Gastroesophageal sphincter (tissue), 4 donors: ENCODE measurements around the gene PSMA1. TPM values are rescaled to one million over a fixed set of nuclear protein-coding genes. Genes with fewer than 3 reads are reported as not detected.

Source experiments
- ATAC-seq: fragments of 150-250 bp; one replicate; pipeline ENCODE4 v1.9.1; 2016; ENCODE audit warnings: mild to moderate bottlenecking, moderate library complexity
- H3K27ac ChIP-seq, 4 donors: fragments of 200-600 bp; sonication (generic) in 3 of 4; 1 replicate in 3 of 4; 2 replicates in 1 of 4; pipeline ENCODE4 v1.5.1; 2016 to 2019
- H3K27me3 ChIP-seq: fragments of 200-600 bp; sonication (generic); one replicate; pipeline ENCODE4 v1.5.1; 2019
- H3K36me3 ChIP-seq, 2 donors: fragments of 200-600 bp; sonication (generic); one replicate each; pipeline ENCODE4 v1.5.1; 2019; ENCODE audit warnings: control low read depth in 1 of 2
- H3K4me1 ChIP-seq, 3 donors: fragments of 200-600 bp; sonication (generic); 1 replicate in 2 of 3; 2 replicates in 1 of 3; pipeline ENCODE4 v1.5.1; 2016 to 2019; ENCODE audit warnings: control low read depth in 2 of 3
- H3K4me3 ChIP-seq, 2 donors: fragments of 200-600 bp; sonication (generic); one replicate each; pipeline ENCODE4 v1.5.1; 2019; ENCODE audit warnings: mild to moderate bottlenecking in 1 of 2, moderate library complexity in 1 of 2
- H3K9me3 ChIP-seq, 3 donors: fragments of 200-600 bp; sonication (generic); one replicate each; pipeline ENCODE4 v1.5.1; 2017 to 2019; ENCODE audit warnings: control low read depth in 2 of 3
- EP300 ChIP-seq: sonication (generic); formaldehyde crosslinking; IDR thresholded peaks from one replicate; pipeline ENCODE4 v1.6.1; 2017; ENCODE audit warnings: antibody characterized with exemption, mild to moderate bottlenecking
- POLR2A ChIP-seq, 2 donors: fragments of 450-650 bp; IDR thresholded peaks; one replicate each; pipeline ENCODE4 v1.6.1; 2017; ENCODE audit warnings: antibody characterized with exemption in 2 of 2, mild to moderate bottlenecking in 2 of 2, moderate library complexity in 1 of 2
- POLR2AphosphoS5 ChIP-seq: sonication (generic); formaldehyde crosslinking; IDR thresholded peaks from one replicate; pipeline ENCODE4 v1.6.1; 2017; ENCODE audit warnings: antibody characterized with exemption
- WGBS, 2 donors: methylation state at CpG; one replicate each; pipeline ENCODE4 v1.1.5; 2018; ENCODE audit warnings: low coverage in 1 of 2; 5-methylcytosine and 5-hydroxymethylcytosine counted together
- total RNA-seq, 4 donors: library from RNA; depleted of rRNA; stranded (reverse); fragments of >200 nt; gene quantifications; one replicate each; pipeline ENCODE4 v1.1.0, GENCODE V29; 2016
- TF ChIP-seq, protein P1 (sequence below), 4 experiments: fragments of 200-600 bp in 2 of 4; fragments of 450-650 bp in 2 of 4; sonication (generic) in 1 of 4; IDR thresholded peaks; one replicate each; pipeline ENCODE4 v1.5.1; 2017 to 2019; ENCODE audit warnings: antibody characterized with exemption in 4 of 4, mild to moderate bottlenecking in 2 of 4, moderate library complexity in 2 of 4

Gene PSMA1
- total RNA-seq, 4 donors from 2014 or later: 84.7 to 135 (median 106) TPM

- Histone ChIP-seq H3K27me3 (no peaks in the 10 kb centered on the region), H3K4me1 (peaks cover 0 to 17% (median 0%) of the 10 kb centered on the region in 3 donors), H3K9me3 (no peaks in the 10 kb centered on the region), H3K27ac (no peak overlapping the region), H3K36me3 (peaks cover 3 to 65% of the 10 kb centered on the region in 2 donors), H3K4me3 (no peak overlapping the region)
- TF ChIP-seq, protein P1, sequence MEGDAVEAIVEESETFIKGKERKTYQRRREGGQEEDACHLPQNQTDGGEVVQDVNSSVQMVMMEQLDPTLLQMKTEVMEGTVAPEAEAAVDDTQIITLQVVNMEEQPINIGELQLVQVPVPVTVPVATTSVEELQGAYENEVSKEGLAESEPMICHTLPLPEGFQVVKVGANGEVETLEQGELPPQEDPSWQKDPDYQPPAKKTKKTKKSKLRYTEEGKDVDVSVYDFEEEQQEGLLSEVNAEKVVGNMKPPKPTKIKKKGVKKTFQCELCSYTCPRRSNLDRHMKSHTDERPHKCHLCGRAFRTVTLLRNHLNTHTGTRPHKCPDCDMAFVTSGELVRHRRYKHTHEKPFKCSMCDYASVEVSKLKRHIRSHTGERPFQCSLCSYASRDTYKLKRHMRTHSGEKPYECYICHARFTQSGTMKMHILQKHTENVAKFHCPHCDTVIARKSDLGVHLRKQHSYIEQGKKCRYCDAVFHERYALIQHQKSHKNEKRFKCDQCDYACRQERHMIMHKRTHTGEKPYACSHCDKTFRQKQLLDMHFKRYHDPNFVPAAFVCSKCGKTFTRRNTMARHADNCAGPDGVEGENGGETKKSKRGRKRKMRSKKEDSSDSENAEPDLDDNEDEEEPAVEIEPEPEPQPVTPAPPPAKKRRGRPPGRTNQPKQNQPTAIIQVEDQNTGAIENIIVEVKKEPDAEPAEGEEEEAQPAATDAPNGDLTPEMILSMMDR (IDR thresholded peaks at IDR 0.05): no peak
- TF ChIP-seq EP300: no peak
- TF ChIP-seq POLR2A (IDR thresholded peaks at IDR 0.05): no peak
- no peak for TF ChIP-seq POLR2AphosphoS5
- no peak for ATAC-seq
- WGBS, 2 donors: 86% methylated on average over 1 of the region's 1 CpG; no CpG with 5 or more reads in 1 of the 2 donors
Observed at GRCh38 chr11:14503023-14503422, 17.2 kb downstream of the PSMA1 start.

GRCh38 chr11:14502039-14502438, 18.1 kb downstream of the PSMA1 start:
- Histone ChIP-seq H3K36me3 (peaks cover 0 to 65% of the 10 kb centered on the region in 2 donors), H3K27me3 (no peaks in the 10 kb centered on the region), H3K4me3 (no peak overlapping the region), H3K9me3 (no peaks in the 10 kb centered on the region), H3K4me1 (peaks cover 0 to 26% (median 0%) of the 10 kb centered on the region in 3 donors), H3K27ac (no peak overlapping the region)
- no peak for ATAC-seq
- TF ChIP-seq, protein P1 (IDR thresholded peaks at IDR 0.05): no peak
- TF ChIP-seq POLR2A (IDR thresholded peaks at IDR 0.05): no peak
- 94 to 100% methylated on average over 4 of the region's 4 CpGs for WGBS, 2 donors

DNA sequence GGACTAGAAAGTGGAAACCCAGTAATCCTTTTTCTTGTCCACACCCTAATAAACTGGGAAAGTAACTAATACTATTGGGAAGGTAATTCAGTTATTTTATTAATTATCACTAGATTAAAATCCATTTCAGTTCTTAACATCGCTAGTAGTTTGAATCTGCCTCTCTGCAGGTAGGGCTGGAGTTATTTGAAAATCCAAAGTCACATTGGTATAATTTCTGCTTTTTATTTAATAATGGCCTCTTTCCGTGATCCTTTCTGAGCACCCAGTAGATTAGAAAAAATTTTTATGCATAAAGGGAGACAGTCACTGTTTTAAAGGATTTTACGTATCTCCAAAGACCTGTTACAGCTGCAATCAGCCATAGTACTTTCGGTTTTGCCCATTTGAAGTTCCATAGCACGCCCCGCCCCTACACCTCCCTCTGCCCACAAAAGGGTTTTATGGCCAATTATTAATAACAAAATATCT, 20.0 kb downstream of the PSMA1 start:
- TF ChIP-seq POLR2A (IDR thresholded peaks at IDR 0.05) (no peak), EP300 (no peak), POLR2AphosphoS5 (no peak)
- TF ChIP-seq, protein P1 (IDR thresholded peaks at IDR 0.05): no peak
- no peaks in the 10 kb centered on the region for H3K9me3 ChIP-seq
- peaks cover 0 to 60% of the 10 kb centered on the region in 2 donors for H3K36me3 ChIP-seq
- H3K27ac ChIP-seq: peak overlapping the region; percentile 78 to 91 (median 90)
- no peaks in the 10 kb centered on the region for H3K27me3 ChIP-seq
- WGBS, 2 donors: 1 to 4% methylated on average over 5 to 6 of the region's 6 CpGs
- ATAC-seq: peak; percentile 34
- peak overlapping the region; percentile 86 to 98 for H3K4me3 ChIP-seq
- peaks cover 0 to 32% (median 0%) of the 10 kb centered on the region in 3 donors for H3K4me1 ChIP-seq

DNA sequence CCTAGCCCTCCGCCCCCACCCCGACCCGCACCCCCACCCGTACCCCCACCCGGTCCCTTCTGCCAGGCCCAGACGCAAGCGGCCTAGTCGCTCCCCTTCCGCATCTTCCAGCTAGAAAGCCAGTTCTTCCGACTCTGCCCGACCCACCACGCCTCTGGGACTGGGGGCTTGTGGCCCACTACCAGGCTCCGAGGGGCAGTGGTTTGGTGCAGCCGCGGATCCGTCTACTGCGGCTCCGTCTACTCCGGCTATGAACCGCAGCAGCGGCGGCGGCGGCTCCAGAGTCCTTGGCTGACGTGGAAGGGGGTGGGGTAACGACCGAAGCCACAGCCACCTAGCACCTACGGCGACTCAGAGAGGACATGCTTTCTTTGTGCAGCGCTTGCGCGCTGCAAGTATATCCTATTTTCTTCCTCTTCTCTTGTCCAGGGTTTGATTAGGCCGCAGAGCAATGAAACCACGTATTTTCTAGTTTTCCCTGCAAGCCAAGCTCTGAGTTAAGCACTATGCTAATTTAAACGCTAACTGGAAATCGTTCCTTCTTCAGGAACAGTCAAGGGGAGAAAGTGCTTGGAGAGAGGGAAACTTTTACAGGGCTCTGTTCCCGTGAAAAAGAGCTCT, 20.5 kb downstream of the PSMA1 start, which contains the start of gene COPB1:
COPB1 (minus strand) TSS at position 252 of the 621 bp plus-strand sequence. CDS start 883 bp downstream, outside the sequence.
- H3K9me3 ChIP-seq: no peaks in the 10 kb centered on the region
- ATAC-seq: peak; percentile 98
- H3K4me1 ChIP-seq: peaks cover 0 to 32% (median 0%) of the 10 kb centered on the region in 3 donors
- peak within 1 kb of the TSS; percentile 86 to 98 for H3K4me3 ChIP-seq
- peak within 1 kb of the TSS; percentile 85 to 91 (median 90) for H3K27ac ChIP-seq
- H3K27me3 ChIP-seq: no peaks in the 10 kb centered on the region
- TF ChIP-seq POLR2AphosphoS5 (peak; percentile 92), EP300 (no peak), POLR2A (IDR thresholded peaks at IDR 0.05) (peak; percentile 73 to 77)
- TF ChIP-seq, protein P1 (IDR thresholded peaks at IDR 0.05): peak in 1 of 4 experiments; percentile 8
- WGBS, 2 donors: 0% methylated on average over 2 to 11 of the region's 37 CpGs
- H3K36me3 ChIP-seq: peaks cover 0 to 60% of the 10 kb centered on the region in 2 donors

- H3K4me3 ChIP-seq: peak overlapping the region; percentile 86 to 98
- peak; percentile 53 for ATAC-seq
- H3K36me3 ChIP-seq: peaks cover 0 to 60% of the 10 kb centered on the region in 2 donors
- peak overlapping the region; percentile 85 to 91 (median 90) for H3K27ac ChIP-seq
- H3K9me3 ChIP-seq: no peaks in the 10 kb centered on the region
- 0% methylated on average over 10 to 11 of the region's 19 CpGs for WGBS, 2 donors
- TF ChIP-seq POLR2A (IDR thresholded peaks at IDR 0.05) (no peak), EP300 (no peak), POLR2AphosphoS5 (no peak)
- TF ChIP-seq, protein P1 (IDR thresholded peaks at IDR 0.05): no peak
- H3K4me1 ChIP-seq: peaks cover 0 to 36% (median 0%) of the 10 kb centered on the region in 3 donors
- H3K27me3 ChIP-seq: no peaks in the 10 kb centered on the region
Observed at GRCh38 chr11:14499178-14499559, 21.0 kb downstream of the PSMA1 start.
